Neutrophil (primary cell): Measurements from ENCODE around the gene PDGFD.

Experiments used
- H3K27ac ChIP-seq: fragments of 200-600 bp; sonication (generic); 2 replicates; pipeline ENCODE4 v1.5.1; 2016; ENCODE audit warnings: mild to moderate bottlenecking, moderate library complexity
- H3K27me3 ChIP-seq: fragments of 200-600 bp; sonication (generic); 2 replicates; pipeline ENCODE4 v1.6.0; 2016; ENCODE audit warnings: mild to moderate bottlenecking
- H3K36me3 ChIP-seq: fragments of 200-600 bp; sonication (generic); 2 replicates; pipeline ENCODE4 v1.5.1; 2017
- H3K4me1 ChIP-seq, 2 experiments: fragments of 200-600 bp in 1 of 2; sonication (generic) in 1 of 2; 1 replicate in 1 of 2; 2 replicates in 1 of 2; pipeline versions ENCODE4 v1.5.1 to v1.6.1; 2013 to 2016; ENCODE audit warnings: low read depth in 1 of 2, low read length in 1 of 2, mild to moderate bottlenecking in 1 of 2, moderate library complexity in 1 of 2; ENCODE audit not compliant: control insufficient read depth in 1 of 2, insufficient read depth in 1 of 2
- H3K4me3 ChIP-seq, 2 experiments: fragments of 200-600 bp in 1 of 2; sonication (generic) in 1 of 2; 1 replicate in 1 of 2; 2 replicates in 1 of 2; pipeline ENCODE4 v1.5.1; 2013 to 2016; ENCODE audit warnings: low read depth in 1 of 2, low read length in 1 of 2, mild to moderate bottlenecking in 1 of 2, moderate library complexity in 1 of 2
- H3K9me3 ChIP-seq: fragments of 200-600 bp; sonication (generic); 2 replicates; pipeline ENCODE4 v1.5.1; 2016
- CTCF ChIP-seq: fragments of 200-600 bp; sonication (generic); IDR thresholded peaks from 2 replicates; pipeline ENCODE4 v1.5.1; 2016; ENCODE audit warnings: antibody characterized with exemption

Gene PDGFD

GRCh38 chr11:104152941-104153505, 10.9 kb downstream of the PDGFD start:
- H3K4me3 ChIP-seq, result no peak overlapping the region
- no peak for TF ChIP-seq CTCF
- no peaks in the 10 kb centered on the region for H3K4me1 ChIP-seq
- H3K27me3 ChIP-seq, result no peaks in the 10 kb centered on the region
- no peak overlapping the region for H3K27ac ChIP-seq
- H3K9me3 ChIP-seq, result no peaks in the 10 kb centered on the region
- no peaks in the 10 kb centered on the region for H3K36me3 ChIP-seq

- no peak overlapping the region for H3K27ac ChIP-seq
- no peaks in the 10 kb centered on the region for H3K4me1 ChIP-seq
- no peaks in the 10 kb centered on the region for H3K9me3 ChIP-seq
- no peak for TF ChIP-seq CTCF
- H3K36me3 ChIP-seq, result no peaks in the 10 kb centered on the region
- H3K27me3 ChIP-seq, result no peaks in the 10 kb centered on the region
- no peak overlapping the region for H3K4me3 ChIP-seq
Measured at GRCh38 chr11:104151404-104152204, 12.3 kb downstream of the PDGFD start.

GRCh38 chr11:104148706-104149105, 15.2 kb downstream of the PDGFD start:
- H3K4me3 ChIP-seq, result no peak overlapping the region
- no peaks in the 10 kb centered on the region for H3K27me3 ChIP-seq
- TF ChIP-seq CTCF, result no peak
- no peaks in the 10 kb centered on the region for H3K9me3 ChIP-seq
- no peaks in the 10 kb centered on the region for H3K4me1 ChIP-seq
- H3K27ac ChIP-seq, result no peak overlapping the region
- H3K36me3 ChIP-seq, result no peaks in the 10 kb centered on the region

GRCh38 chr11:104148074-104148473, 15.9 kb downstream of the PDGFD start:
- Histone ChIP-seq H3K27ac (no peak overlapping the region), H3K4me1 (no peaks in the 10 kb centered on the region), H3K27me3 (no peaks in the 10 kb centered on the region), H3K9me3 (no peaks in the 10 kb centered on the region), H3K4me3 (no peak overlapping the region), H3K36me3 (no peaks in the 10 kb centered on the region)
- no peak for TF ChIP-seq CTCF

- no peak overlapping the region for H3K27ac ChIP-seq
- no peak for TF ChIP-seq CTCF
- H3K4me1 ChIP-seq, result no peaks in the 10 kb centered on the region
- H3K27me3 ChIP-seq, result no peaks in the 10 kb centered on the region
- H3K36me3 ChIP-seq, result no peaks in the 10 kb centered on the region
- H3K9me3 ChIP-seq, result no peaks in the 10 kb centered on the region
- no peak overlapping the region for H3K4me3 ChIP-seq
Measured at GRCh38 chr11:104146943-104147342, 17.0 kb downstream of the PDGFD start.
